ENCODE data around the gene TLE4. TPM values are rescaled to one million over a fixed set of nuclear protein-coding genes. Genes with fewer than 3 reads are reported as not detected.

Gene TLE4
- total RNA-seq, 4 donors from 2014 or later: 26.1 to 85.0 (median 43.0) TPM

DNA sequence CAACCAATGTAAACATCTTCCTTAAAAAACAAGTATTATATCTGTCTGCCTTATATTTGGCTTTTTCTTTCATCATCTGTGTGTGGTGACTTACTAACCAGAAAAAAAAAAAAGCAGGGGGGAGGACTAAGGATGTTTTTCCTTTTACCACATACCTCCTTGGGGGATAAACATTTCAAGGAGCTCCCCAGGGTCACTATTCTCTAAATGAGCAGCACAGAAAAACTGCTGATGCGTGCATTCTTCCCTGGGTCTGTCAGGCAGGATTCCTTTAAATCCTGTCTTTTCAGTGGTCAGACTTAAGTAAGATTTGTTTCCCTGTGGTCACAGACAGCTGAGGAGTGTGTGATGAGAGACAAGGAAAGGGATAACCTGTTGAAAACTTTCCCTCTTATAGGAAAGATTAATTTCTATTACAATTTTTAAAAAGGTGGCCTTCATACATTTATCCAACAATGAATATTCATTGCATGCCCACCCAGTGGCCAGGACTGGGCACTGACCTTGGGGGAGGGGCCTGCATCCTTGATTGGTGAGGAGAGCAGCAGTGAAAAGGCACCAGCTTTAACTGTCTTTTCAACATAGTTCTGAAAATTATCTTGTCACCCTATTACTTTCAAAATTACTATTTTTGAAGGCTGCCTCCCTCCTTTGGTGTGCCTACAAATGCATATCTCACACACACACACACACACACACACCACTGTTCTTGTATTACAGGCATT lies 123.1 kb downstream of the TLE4 start:
- H3K36me3 ChIP-seq: no peaks in the 10 kb centered on the region
- TF ChIP-seq, protein P1, sequence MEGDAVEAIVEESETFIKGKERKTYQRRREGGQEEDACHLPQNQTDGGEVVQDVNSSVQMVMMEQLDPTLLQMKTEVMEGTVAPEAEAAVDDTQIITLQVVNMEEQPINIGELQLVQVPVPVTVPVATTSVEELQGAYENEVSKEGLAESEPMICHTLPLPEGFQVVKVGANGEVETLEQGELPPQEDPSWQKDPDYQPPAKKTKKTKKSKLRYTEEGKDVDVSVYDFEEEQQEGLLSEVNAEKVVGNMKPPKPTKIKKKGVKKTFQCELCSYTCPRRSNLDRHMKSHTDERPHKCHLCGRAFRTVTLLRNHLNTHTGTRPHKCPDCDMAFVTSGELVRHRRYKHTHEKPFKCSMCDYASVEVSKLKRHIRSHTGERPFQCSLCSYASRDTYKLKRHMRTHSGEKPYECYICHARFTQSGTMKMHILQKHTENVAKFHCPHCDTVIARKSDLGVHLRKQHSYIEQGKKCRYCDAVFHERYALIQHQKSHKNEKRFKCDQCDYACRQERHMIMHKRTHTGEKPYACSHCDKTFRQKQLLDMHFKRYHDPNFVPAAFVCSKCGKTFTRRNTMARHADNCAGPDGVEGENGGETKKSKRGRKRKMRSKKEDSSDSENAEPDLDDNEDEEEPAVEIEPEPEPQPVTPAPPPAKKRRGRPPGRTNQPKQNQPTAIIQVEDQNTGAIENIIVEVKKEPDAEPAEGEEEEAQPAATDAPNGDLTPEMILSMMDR (IDR thresholded peaks at IDR 0.05): no peak
- no peak for TF ChIP-seq POLR2A (IDR thresholded peaks at IDR 0.05)
- no peaks in the 10 kb centered on the region for H3K4me1 ChIP-seq
- no peak overlapping the region for H3K4me3 ChIP-seq
- H3K27me3 ChIP-seq: no peaks in the 10 kb centered on the region
- H3K27ac ChIP-seq: no peak overlapping the region
- no peak for DNase-seq
- no peaks in the 10 kb centered on the region for H3K9me3 ChIP-seq

DNA sequence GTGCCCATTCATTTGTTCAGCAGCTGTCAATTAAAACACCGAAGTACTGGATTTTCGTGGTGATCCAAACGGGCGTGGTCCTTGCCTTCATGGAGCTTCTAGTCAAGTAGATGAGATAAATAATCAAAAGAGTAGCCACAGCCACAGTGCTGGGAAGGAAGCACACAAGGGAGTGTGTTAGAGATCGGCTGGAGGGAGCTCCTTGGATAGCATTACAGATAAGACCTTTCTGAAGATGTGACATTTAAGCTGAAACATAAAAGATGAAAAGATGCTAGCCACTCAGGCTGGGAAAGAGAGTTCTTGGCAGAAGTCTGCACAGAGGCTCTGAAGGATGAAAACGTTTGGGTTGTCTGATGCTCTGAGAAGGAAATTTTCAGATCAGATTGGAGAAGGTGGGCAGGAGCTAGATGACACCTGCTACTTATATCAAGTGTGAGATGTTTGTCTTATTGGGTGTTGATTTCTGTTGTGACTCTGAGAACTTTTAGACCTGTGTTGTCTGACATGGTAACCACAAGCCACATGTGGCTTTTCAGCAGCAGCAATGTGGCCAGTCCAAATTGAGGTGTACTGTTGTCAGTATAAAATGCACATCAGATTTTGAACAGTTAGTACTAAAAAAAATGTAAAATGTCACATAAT lies 123.9 kb downstream of the TLE4 start:
- Histone ChIP-seq H3K4me3 (no peak overlapping the region), H3K4me1 (peaks cover 0 to 1% (median 0%) of the 10 kb centered on the region in 4 donors), H3K27ac (no peak overlapping the region), H3K27me3 (no peaks in the 10 kb centered on the region), H3K36me3 (no peaks in the 10 kb centered on the region), H3K9me3 (no peaks in the 10 kb centered on the region)
- peak in 1 of 3 donors; percentile 73 for DNase-seq
- TF ChIP-seq POLR2A (IDR thresholded peaks at IDR 0.05): no peak
- TF ChIP-seq, protein P1 (IDR thresholded peaks at IDR 0.05): no peak

DNA sequence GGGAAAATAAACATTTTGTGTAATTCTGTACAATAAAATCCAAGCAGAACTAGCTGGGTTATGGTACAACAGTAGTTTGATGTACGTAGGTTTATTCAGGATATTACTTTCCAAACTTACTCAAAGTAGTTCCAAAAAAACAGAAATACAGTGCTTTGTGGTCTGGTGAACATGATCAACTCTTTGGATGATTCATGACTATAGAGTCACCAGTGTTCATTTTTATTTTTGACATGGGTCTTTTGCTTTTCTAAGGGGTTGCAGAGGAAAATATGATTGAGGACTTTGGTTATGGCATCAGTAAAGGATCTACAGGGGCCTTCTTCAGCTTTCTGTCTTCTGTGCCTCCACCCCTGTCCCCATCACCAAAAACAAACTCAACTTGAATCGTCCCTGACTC lies 127.2 kb downstream of the TLE4 start:
- Histone ChIP-seq H3K36me3 (no peaks in the 10 kb centered on the region), H3K4me1 (peaks cover 0 to 7% (median 0%) of the 10 kb centered on the region in 4 donors), H3K4me3 (no peak overlapping the region), H3K9me3 (no peaks in the 10 kb centered on the region), H3K27me3 (no peaks in the 10 kb centered on the region), H3K27ac (no peak overlapping the region)
- no peak for TF ChIP-seq POLR2A (IDR thresholded peaks at IDR 0.05)
- TF ChIP-seq, protein P1 (IDR thresholded peaks at IDR 0.05): no peak
- DNase-seq: no peak

DNA sequence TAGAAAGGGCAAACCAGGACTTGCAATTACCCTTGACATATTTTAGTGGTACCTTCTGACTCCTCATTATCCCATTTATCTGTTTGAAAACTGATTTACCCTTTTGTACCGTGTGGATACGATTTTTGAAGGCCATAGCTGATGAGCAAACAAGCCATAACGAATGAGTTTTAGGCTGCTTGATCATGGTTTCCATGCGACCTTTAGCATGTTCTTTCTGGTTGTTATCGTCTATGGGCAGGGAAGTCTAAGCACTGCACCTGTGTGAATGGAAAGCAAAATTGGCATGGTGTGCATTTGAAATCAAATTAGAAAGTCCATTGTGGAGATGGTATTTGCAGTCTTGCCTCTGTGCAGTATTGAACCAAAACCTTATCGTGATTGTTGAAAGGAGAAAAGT lies 127.7 kb downstream of the TLE4 start:
- H3K4me3 ChIP-seq: no peak overlapping the region
- TF ChIP-seq, protein P1 (IDR thresholded peaks at IDR 0.05): no peak
- TF ChIP-seq POLR2A (IDR thresholded peaks at IDR 0.05): no peak
- no peak overlapping the region for H3K27ac ChIP-seq
- no peaks in the 10 kb centered on the region for H3K27me3 ChIP-seq
- no peak for DNase-seq
- H3K36me3 ChIP-seq: no peaks in the 10 kb centered on the region
- H3K9me3 ChIP-seq: no peaks in the 10 kb centered on the region
- H3K4me1 ChIP-seq: peaks cover 0 to 7% (median 0%) of the 10 kb centered on the region in 4 donors

DNA sequence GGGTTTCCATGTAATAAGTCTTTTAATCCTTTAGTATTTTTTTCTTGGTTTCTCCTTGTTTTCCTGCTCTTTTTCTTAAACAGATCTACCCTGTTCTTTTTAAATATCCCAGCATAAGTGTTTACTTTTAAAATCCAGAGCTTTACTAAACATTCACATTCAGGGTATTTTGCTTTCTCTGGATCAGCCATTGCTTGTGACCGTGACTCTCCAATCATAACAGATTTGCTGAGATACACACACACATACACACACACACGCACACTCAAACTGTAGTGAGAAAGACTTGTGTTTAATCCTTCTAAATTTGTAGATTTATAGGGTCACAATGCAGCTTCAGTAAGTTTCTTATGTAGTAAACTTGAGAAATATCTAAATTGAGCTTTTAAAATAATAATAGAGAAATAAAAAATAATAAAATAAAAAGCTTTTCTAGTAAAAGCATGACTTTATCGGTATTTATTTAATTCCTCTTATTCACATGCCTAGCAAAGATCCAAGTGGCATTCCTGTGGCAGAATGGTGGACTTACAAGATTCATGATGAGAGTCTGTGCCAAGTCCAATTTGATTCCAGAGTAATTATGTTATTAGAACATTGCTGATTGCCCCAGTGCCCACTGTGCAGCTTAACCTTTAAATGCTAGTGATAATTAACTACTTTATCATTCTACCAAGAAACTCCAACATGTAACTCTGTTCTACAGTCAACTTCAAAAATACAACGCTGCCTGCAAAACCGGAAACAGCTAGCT lies 129.0 kb downstream of the TLE4 start:
- H3K9me3 ChIP-seq: no peaks in the 10 kb centered on the region
- H3K36me3 ChIP-seq: peaks cover 0 to 11% (median 0%) of the 10 kb centered on the region in 3 donors
- H3K27me3 ChIP-seq: no peaks in the 10 kb centered on the region
- H3K27ac ChIP-seq: no peak overlapping the region
- H3K4me3 ChIP-seq: no peak overlapping the region
- DNase-seq: no peak
- H3K4me1 ChIP-seq: peaks cover 0 to 7% (median 0%) of the 10 kb centered on the region in 4 donors
- no peak for TF ChIP-seq POLR2A (IDR thresholded peaks at IDR 0.05)
- TF ChIP-seq, protein P1 (IDR thresholded peaks at IDR 0.05): no peak

Measured in Peyer's patch (tissue), 4 donors.